Activated T-helper 9 cell treated with anti-CD3 and anti-CD28 coated beads, Interleukin-2, amount 50 U/mL, for 16 hours (primary cell): ENCODE measurements around the gene ACER3.
A peak's percentile ranks its signal among the peaks of the same experiment; 100 is the strongest.
"Not testable (repeated sequence)": the region's sequence is repeated elsewhere in the genome, so short reads cannot be mapped to it uniquely, and the experiment has no call there.

ENCODE experiments used
- DNase-seq: peaks from one replicate; pipeline ENCODE4 v3.0.0-alpha.2; 2020; ENCODE audit warnings: low read depth

Gene ACER3

DNA sequence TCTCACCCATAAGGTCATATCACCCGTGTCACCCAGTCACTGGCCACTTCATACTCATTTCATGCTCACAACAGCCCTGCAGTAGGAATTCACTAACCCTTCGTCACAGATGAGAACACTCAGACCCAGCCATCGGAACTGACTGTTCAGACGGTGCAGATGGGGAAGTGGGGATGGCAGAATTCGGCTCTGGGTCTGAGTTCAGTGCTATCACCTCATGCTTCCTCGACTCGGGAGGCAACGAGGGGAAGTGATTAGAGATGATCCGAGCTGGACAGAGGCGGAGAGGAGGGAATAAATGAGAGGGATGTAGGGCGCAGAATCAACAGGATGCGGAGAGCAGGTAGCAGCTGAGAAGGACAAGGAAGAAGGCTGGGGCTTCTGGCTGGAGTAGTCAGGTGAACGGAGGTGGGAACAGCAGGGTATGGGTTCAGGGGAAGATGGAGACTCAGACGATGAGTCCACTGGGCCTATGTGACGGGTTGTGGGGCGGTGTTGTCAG is 178.2 kb downstream of the ACER3 start:
- DNase-seq, result no peak

- DNase-seq, result no peak
Measured at GRCh38 chr11:77039491-77040400, 179.0 kb downstream of the ACER3 start.

- DNase-seq, result no peak
Measured at GRCh38 chr11:77040401-77040777, 179.7 kb downstream of the ACER3 start.

DNA sequence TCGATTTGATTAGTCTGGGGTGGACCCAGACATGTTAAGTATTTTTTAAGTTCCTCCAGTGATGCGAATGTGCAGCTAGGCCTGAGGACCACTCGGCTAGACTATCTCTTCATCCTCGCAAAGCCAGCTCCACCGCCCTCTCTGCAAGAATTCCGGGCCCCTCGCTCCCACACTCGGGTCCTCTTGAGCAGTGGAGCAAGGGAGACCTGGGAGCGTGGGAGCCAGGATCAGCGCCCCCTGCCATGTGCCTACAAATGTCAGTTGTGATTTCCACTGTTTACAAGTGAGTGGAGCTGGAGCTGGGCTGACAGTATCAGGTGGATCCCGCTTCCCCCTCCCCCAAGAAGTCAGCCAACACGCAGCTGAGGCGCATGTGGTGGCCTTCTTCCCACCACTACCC is 180.2 kb downstream of the ACER3 start:
- no peak for DNase-seq

- DNase-seq, result no peak
Measured at GRCh38 chr11:77042111-77042726, 181.5 kb downstream of the ACER3 start.

GRCh38 chr11:77044356-77044755 is 183.6 kb downstream of the ACER3 start:
- no peak for DNase-seq

GRCh38 chr11:77044886-77045285 is 184.2 kb downstream of the ACER3 start:
- DNase-seq, result no peak

- DNase-seq, result peak; percentile 42
Measured at GRCh38 chr11:77046060-77046501, 185.4 kb downstream of the ACER3 start.

- peak; percentile 61 for DNase-seq
Measured at GRCh38 chr11:77047007-77047927, 186.5 kb downstream of the ACER3 start.

DNA sequence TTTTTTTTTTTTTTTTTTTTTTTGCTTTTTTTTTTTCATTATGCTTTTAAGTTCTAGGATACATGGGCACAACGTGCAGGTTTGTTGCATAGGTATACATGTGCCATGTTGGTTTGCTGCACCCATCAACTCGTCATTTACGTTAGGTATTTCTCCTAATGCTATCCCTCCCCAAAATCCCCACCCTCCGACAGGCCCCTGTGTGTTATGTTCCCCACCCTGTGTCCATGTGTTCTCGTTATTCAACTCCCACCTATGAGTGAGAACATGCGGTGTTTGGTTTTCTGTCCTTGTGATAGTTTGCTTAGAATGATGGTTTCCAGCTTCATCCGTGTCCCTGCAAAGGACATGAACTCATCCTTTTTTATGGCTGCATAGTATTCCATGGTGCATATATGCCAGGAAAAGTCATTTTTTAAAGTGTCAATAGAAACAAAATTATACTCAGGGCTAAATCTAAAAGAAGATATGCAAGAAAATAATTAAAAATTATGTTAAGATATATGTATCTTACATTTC is 187.3 kb downstream of the ACER3 start:
- DNase-seq, result not testable (repeated sequence)

DNA sequence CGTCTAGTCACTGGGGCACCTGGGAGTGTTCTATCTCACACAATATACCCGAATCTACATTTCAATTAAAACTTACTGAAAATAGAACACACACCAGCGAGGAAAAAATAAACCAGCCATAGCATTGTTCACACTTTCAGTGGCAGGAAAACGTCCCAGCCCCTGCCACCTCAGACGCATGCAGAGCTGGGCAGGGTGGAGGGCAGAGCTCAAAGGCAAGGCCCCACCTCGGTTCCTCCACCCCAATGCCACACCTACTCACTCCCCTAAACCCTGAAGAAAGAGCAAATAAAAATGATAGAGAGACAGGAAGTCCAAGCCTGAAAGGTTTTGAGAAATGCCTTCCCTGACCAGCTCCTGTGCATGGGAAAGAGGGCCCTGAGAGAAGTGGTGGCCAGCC is 188.3 kb downstream of the ACER3 start:
- DNase-seq, result no peak

GRCh38 chr11:77051511-77051910 is 190.8 kb downstream of the ACER3 start:
- DNase-seq, result no peak

GRCh38 chr11:77052518-77052917 is 191.8 kb downstream of the ACER3 start:
- DNase-seq, result no peak

- no peak for DNase-seq
Measured at GRCh38 chr11:77053217-77054015, 192.7 kb downstream of the ACER3 start.

DNA sequence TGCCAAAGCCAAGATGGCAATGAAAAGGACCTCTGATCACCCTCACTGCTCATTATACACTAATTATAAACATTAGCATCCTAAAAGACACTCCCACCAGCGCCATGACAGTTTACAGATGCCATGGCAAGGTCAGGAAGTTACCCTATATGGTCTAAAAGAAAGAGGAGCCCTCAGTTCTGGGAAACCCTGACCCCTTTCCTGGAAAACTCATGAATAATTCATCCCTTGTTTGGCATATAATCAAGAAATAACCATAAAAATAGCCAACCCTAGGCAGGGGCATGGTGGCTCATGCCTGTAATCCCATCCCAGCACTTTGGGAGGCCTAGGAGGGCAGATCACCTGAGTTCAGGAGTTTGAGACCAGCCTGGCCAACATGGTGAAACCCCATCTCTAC is 193.4 kb downstream of the ACER3 start:
- no peak for DNase-seq

GRCh38 chr11:77055101-77055561 is 194.4 kb downstream of the ACER3 start:
- DNase-seq, result no peak

DNA sequence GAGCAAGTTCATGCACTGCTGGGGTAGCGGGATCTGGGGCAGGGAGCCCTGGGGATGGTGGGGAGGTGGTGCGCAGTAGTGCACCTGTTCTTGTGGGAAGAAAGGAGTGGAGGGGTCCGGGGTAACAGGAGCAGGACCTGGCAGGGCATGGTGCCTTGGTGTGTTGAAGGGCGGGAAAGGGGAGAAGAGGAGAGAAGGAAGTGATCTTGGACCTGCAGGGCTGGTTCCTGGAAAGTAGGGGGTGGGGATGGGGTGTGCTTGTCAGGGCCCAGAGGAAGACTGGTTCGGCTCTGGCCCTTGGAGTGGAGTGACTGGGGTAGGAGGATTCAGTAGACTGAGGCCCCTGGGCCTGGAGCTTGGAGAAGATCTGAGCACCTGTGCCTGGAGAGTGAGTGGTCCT is 195.2 kb downstream of the ACER3 start:
- no peak for DNase-seq

DNA sequence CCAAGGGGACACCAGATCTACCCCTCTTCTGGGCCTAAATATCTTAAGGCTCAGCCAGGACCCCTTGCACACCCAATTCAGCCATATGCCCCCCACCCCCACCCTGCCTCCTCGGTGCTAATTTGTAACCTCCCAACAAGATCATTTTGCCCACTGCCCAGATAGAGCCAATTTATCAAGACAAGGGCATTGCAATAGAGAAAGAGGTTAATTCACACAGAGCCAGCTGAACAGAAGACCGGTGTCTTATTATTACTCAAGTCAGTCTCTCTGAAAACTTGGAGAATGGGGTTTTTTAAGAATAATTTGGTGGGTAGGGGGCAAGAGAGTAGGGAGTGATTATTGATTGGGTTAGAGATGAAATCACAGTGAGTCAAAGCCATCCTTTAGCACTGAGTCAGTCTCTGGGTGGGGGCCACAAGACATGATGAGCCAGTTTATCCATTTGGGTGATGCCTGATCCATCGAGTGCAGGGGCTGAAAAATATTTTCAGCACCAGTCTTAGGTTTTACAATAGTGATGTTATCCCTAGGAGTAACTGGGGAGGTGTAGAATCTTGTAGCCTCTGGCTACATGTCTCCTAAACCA is 196.2 kb downstream of the ACER3 start:
- no peak for DNase-seq

- DNase-seq, result no peak
Measured at GRCh38 chr11:77057938-77058474, 197.3 kb downstream of the ACER3 start.

DNA sequence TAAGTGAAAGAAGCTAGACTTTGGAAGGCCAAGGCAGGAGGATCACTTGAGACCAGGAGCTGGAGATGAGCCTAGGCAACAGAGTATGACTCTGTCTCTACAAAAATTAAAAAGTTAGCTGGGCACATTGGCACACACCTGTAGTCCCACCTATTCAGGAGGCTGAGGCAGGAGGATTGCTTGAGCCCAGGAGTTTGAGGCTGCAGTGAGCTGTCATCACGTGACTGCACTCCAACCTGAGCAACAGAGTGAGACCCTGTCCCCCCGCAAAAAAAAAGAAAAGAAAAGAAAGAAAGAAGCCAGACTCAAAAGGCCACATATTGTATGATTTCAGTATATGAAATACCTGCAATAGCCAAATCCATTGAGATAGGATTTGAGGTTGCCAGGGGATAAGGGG is 198.2 kb downstream of the ACER3 start:
- no peak for DNase-seq
